Left colon (tissue), 2 donors: ENCODE measurements around the gene NT5C1B. TPM values are rescaled to one million over a fixed set of nuclear protein-coding genes. Genes with fewer than 3 reads are reported as not detected.

Experiments
- ATAC-seq: fragments of 200-7000 bp; cut with Tn5 transposase; one replicate; pipeline ENCODE4 v1.9.1; 2020; ENCODE audit warnings: mild to moderate bottlenecking, moderate library complexity
- DNase-seq, 2 donors: peaks; one replicate each; pipeline ENCODE4 v3.0.0-alpha.2; 2020
- intact Hi-C, 2 donors: fragments of 100-400 bp; cut with DNase I in 1 of 2; cut with micrococcal nuclease in 1 of 2; formaldehyde crosslinking; loops; one replicate each; pipeline versions ENCODE4 v1.11.2 to v1.14.0; 2022; cut with DNase I, micrococcal nuclease
- total RNA-seq, 2 donors: library from RNA; stranded (reverse); fragmentation: NEBNext Ultra II Directional; extraction: Animal tissue kit (Norgen Biotek cat#: 25700); gene quantifications; one replicate each; pipeline ENCODE4 v1.2.1, GENCODE V29; 2021
- donor health status: DM: no; HTN: no; CAD: no.
- donor health status: DM: yes; HTN: yes; CAD: no.

The NT5C1B gene
- total RNA-seq, 2 donors from 2014 or later, result not detected

GRCh38 chr2:18559531-18560030 lies 29.8 kb downstream of the NT5C1B start:
- DNase-seq (peak in 1 of 2 donors; percentile 24), ATAC-seq (peak; percentile 0)
- intact Hi-C loops, result no loop called here

DNA sequence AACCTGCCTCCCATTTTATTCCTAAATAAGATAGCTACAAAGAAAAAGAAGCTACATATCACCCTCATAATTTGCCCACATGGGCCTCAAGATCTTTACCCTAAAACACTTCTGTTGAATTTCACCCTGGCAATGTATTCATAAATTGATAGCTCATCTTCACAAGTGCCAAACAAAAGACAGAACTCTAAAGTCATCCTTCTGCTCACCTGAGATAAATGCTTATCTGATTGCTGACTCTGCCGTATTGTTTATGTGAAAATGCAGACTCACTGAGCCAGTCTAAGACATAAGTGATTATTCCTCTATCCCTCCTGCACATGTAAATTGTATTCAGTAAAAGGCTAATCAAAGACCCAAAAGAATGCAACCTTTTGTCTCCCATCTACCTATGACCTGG lies 30.9 kb downstream of the NT5C1B start:
- intact Hi-C loops, result no loop called here
- DNase-seq (no peak), ATAC-seq (no peak)

DNA sequence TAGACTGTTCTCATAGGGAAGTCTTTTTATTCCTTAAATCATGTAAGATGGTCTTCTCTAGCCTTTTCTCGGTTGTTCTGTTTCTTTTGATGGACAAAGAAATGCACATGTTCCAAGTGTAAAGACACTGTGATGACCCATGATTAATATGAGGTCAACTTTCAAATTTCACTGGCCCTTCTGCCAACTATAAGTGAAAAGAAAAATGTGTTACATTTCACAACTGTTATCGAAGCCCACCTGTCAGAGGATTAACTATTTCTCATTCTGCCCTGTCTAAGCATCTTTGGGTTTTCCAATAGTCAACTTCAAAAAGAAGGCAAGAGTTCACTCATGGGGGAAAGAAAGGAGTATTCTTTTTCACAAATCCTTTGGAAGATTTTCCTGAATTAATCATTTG lies 32.2 kb downstream of the NT5C1B start:
- ATAC-seq (no peak), DNase-seq (no peak)
- intact Hi-C loops, result no loop called here

DNA sequence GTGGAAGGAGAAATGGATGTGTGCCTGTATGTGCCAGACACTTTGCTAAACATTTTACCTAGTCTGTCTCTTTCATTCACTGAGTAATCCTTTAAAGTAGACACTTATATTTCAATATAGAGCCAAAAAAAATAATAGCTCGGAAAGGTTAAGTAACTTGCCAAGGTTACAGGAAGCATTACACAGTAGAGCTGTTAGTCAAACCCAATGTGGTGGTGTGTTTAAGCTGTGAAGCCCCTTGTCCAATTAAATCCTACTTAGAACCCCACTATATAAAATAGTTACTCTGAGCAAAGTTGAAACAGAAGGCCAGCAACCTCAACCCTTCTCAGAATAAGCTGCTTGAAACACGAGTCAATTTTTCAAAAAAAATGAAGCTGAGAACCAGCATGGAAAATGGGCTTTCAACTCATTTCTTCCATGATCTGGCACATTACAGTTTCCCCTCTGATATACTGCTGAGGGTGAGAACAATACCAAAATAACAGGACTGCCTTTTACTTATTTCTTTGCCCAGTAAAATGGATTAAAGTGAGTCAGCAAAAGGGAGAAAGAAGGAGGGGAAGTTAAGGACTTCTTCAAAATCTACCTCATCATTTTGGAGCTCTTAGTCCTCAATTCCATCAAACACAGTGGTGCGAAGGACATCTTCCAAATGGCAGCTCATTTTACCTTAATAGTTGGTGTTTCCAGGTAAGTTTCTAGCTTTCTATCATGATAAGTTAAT lies 36.9 kb downstream of the NT5C1B start:
- DNase-seq (no peak), ATAC-seq (no peak)
- intact Hi-C loops, result no loop called here

- DNase-seq, result no peak
- intact Hi-C loops, result no loop called here
- no peak for ATAC-seq
Observed at GRCh38 chr2:18551623-18552022, 37.7 kb downstream of the NT5C1B start.

DNA sequence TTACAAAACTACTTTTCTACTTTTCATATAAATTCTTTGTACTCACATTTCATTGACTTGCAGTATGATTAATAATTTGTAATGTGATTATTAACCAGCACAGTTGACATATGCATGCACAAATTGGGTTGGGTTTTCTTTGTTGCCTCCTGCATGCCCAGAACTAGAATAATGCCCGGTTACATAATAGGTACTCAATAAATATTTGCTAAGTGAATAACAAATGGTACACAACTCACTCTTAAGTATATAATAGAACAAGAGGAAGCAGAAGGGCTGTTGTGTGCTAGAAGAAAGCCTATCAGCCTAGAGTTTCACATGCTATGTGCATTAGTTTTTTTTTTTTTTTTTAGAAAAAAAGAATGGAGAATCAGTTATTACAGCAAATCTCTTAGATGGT lies 38.2 kb downstream of the NT5C1B start:
- no peak for DNase-seq
- intact Hi-C loops, result no loop called here
- ATAC-seq, result no peak

- intact Hi-C loops, result no loop called here
- ATAC-seq, result no peak
- DNase-seq, result no peak
Observed at GRCh38 chr2:18550433-18550832, 38.9 kb downstream of the NT5C1B start.

DNA sequence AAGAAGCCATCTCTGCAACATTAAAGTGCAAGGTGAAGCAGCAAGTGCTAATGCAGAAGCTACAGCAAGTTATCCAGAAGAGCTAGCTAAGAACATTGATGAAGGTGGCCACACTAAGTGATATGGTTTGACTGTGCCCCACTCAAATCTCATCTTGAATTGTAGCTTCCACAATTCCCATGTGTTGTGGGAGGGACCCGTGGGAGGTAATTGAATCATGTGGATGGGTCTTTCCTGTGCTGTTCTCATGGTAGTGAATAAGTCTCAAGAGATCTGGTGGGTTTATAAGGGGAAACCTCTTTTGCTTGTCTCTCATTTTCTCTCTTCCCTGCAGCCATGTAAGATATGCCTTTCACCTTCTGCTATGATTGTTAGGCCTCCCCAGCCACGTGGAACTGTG lies 40.3 kb downstream of the NT5C1B start:
- no peak for ATAC-seq
- intact Hi-C loops, result no loop called here
- DNase-seq, result no peak

- DNase-seq (no peak), ATAC-seq (no peak)
- intact Hi-C loops, result no loop called here
Observed at GRCh38 chr2:18548621-18549020, 40.7 kb downstream of the NT5C1B start.

DNA sequence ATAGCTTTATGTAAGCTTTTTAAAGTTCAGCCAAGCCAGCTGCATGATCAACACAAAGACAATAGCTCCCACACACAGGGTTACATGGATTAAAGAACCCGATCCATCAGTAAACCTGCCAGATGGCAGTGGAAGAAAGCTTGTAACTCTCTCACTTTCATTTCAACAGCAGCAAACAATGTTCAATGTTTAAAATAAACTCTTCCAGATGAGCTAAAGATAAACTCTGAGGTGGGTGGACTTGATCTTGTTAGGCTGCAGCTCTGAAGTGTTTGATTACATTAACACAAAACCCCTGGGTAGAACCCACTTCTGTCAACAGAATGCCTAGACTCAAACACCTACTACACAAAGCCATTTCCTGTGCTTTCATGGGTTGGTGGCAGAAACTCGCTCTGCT lies 42.8 kb downstream of the NT5C1B start:
- intact Hi-C loops, result no loop called here
- DNase-seq (no peak), ATAC-seq (no peak)

DNA sequence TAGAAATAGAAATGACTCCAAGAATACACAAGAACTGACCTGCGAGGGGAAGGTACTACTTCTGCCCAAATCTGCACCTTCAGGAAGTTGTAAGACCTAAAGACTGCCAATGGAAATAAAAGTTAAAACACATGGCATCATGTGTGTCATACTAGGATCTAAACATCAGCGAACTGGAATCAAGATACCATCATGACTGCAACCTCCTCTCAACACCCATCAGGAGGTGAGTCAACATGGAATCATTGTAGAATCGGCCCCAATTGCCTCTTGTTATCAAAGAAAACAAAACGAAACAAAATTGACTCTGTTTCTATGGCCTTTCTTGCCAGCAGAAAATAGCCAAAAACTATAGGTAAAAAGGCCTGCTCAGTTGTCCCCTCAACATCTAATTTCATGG lies 44.0 kb downstream of the NT5C1B start:
- intact Hi-C loops, result no loop called here
- ATAC-seq (no peak), DNase-seq (no peak)

DNA sequence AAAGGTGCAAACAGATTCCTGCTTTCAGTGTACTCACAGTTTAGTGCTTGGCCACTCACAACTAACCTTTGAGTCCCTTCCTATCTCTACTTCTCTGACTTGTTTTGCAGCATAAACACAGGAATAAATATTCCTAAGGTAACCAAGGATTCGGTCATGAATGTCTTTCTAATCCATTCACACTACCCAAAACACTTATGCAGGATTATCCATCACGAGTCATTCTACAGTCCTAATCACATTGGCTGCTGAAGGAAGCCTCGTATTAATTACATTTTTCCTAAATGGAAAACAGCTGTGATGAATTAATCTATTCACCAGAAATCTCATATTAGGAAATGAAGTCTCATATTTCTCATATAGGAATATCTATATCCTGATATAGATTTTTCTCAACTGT lies 45.2 kb downstream of the NT5C1B start:
- ATAC-seq (no peak), DNase-seq (no peak)
- intact Hi-C loops, result no loop called here

GRCh38 chr2:18540872-18541271 lies 48.5 kb downstream of the NT5C1B start:
- intact Hi-C loops, result no loop called here
- no peak for ATAC-seq
- no peak for DNase-seq

GRCh38 chr2:18536697-18537096 lies 52.7 kb downstream of the NT5C1B start:
- DNase-seq, result no peak
- intact Hi-C loops, result no loop called here
- ATAC-seq, result no peak

GRCh38 chr2:18536100-18536499 lies 53.3 kb downstream of the NT5C1B start:
- ATAC-seq, result no peak

GRCh38 chr2:18531194-18531593 lies 58.2 kb downstream of the NT5C1B start:
- DNase-seq, result no peak
- intact Hi-C loops, result no loop called here
- ATAC-seq, result no peak

More at GRCh38 chr2:18536100-18536499, 53.3 kb downstream of the NT5C1B start:
- intact Hi-C loops, result no loop called here
- DNase-seq, result no peak

DNA sequence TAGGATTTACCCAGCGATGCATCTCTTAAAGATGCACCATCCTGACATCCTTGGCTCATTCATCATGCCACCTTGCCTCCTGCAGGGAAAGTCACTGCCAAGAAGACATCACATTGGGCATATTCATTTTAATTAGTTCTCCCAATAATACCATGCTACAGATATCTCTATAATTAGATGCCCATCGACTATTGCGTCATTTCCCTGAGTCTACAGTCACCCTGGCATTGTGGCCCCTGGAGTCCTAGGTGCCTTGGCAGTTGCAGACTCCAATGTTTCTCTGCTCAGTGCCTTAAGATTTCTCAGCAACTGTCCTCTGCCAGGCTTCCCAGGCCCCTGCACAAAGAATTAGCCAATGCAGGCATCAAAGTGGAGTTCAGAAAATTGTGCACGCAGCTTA lies 61.5 kb downstream of the NT5C1B start:
- intact Hi-C loops, result loop anchor here in 1 of 2 donors (5.0 to 10.0 kb wide), 3 partner anchors 214 to 1337 kb away; no protein-coding TSS in a partner anchor
- DNase-seq, result no peak
- ATAC-seq, result no peak

DNA sequence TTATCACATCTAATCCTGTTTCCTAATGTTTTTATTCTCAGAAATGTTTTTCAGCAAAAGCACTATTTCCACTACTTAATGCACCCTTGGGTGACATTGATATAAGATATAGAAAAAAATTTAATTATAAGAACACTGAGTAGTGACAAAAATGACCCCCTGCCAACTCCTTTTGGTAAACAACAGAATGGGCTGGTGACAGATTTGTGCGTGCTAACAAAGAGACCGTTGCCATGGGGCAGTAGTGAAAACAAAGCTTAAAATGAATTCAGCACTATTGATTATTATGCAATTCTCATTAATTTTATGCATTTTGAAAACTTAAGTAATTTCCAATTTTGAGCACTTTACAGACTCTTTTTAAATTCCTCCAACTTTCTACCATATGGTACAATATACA lies 62.0 kb downstream of the NT5C1B start:
- DNase-seq (no peak), ATAC-seq (no peak)
- intact Hi-C loops, result loop anchor here in 1 of 2 donors (5.0 to 10.0 kb wide), 3 partner anchors 215 to 1337 kb away; no protein-coding TSS in a partner anchor

GRCh38 chr2:18526429-18526828 lies 62.9 kb downstream of the NT5C1B start:
- DNase-seq (no peak), ATAC-seq (no peak)
- intact Hi-C loops, result loop anchor here in 1 of 2 donors (5.0 to 10.0 kb wide), 3 partner anchors 216 to 1338 kb away; no protein-coding TSS in a partner anchor

DNA sequence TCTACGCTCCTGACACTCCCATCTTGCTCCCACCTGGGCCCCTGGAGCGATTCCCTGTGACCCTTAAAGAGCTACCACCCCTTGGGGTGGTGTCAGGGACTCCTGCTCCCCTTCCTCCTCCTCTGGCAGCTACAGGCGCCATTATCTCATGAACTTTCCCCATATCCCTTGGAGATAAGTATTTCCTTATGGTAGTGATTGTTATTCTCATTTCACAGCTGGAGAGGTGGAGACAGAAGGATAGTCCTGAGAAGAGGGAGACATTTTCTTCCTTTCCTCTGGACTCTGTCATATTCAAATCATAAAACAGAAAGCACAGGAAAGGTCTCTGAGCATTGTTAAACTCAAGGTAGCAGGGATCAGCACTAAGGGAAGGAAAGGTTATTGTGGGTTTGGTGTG lies 63.5 kb downstream of the NT5C1B start:
- intact Hi-C loops, result loop anchor here in 1 of 2 donors (5.0 to 10.0 kb wide), 3 partner anchors 216 to 1339 kb away; no protein-coding TSS in a partner anchor

DNA sequence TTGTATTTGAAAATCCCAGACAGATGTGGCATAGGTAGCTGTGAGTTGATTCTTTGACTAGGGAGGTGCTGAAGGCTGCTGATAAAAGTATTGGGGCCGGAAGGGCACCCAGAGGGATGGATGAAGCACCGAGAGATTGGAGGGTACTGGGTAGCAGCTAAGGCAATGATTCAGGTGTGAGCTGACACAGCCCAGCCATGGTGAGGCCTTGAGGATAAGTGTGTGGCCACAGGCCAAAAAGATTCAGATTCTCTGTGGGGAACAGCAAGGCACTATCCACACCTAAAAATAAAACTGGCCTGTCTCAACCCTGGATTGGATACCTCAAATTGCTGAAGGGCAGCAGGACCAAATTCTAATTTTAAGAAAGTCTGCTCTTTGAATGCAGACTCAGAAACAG lies 64.1 kb downstream of the NT5C1B start:
- no peak for ATAC-seq
- intact Hi-C loops, result loop anchor here in 1 of 2 donors (5.0 to 10.0 kb wide), 3 partner anchors 217 to 1340 kb away; no protein-coding TSS in a partner anchor
- DNase-seq, result no peak

More for the DNA sequence above, 63.5 kb downstream of the NT5C1B start:
- DNase-seq (no peak), ATAC-seq (peak; percentile 62)
